MM.1S (cell line): ENCODE data around the gene SDCBP2.

Experiments used
- DNase-seq: peaks from one replicate; pipeline ENCODE4 v3.0.0-alpha.2; 2015
- H2AFZ ChIP-seq: fragments of 300-600 bp; sonication (generic); 2 replicates; pipeline ENCODE4 v1.6.0; 2016; ENCODE audit warnings: antibody characterized with exemption, low read length
- H3F3A ChIP-seq: fragments of 300-600 bp; sonication (generic); 2 replicates; pipeline ENCODE4 v1.6.1; 2016; ENCODE audit warnings: mild to moderate bottlenecking, antibody characterized with exemption, low read length, moderate library complexity, mixed read lengths; ENCODE audit not compliant: insufficient read depth
- H3K27ac ChIP-seq: fragments of 300-600 bp; sonication (generic); 2 replicates; pipeline ENCODE4 v1.5.1; 2016; ENCODE audit warnings: mild to moderate bottlenecking, low read length
- H3K27me3 ChIP-seq: fragments of 300-600 bp; sonication (generic); replicated peaks from 2 replicates; pipeline ENCODE4 v1.6.0; 2016; ENCODE audit warnings: low read length; ENCODE audit not compliant: insufficient read depth
- H3K36me3 ChIP-seq: fragments of 300-600 bp; sonication (generic); replicated peaks from 2 replicates; pipeline ENCODE4 v1.6.1; 2016; ENCODE audit warnings: mild to moderate bottlenecking, low read length, mixed read lengths; ENCODE audit not compliant: insufficient read depth
- H3K4me1 ChIP-seq: fragments of 300-600 bp; sonication (generic); 2 replicates; pipeline ENCODE4 v1.6.1; 2016; ENCODE audit warnings: low read length, mixed read lengths
- H3K4me2 ChIP-seq: fragments of 300-600 bp; sonication (generic); 2 replicates; pipeline ENCODE4 v1.6.0; 2016; ENCODE audit warnings: low read depth, low read length
- H3K4me3 ChIP-seq: fragments of 300-600 bp; sonication (generic); 2 replicates; pipeline ENCODE4 v1.5.1; 2016; ENCODE audit warnings: low read length, mixed read lengths
- H3K79me2 ChIP-seq: fragments of 300-600 bp; sonication (generic); 2 replicates; pipeline ENCODE4 v1.6.1; 2016; ENCODE audit warnings: mixed run types, low read length, mixed read lengths
- H3K9ac ChIP-seq: fragments of 300-600 bp; sonication (generic); 2 replicates; pipeline ENCODE4 v1.6.1; 2016; ENCODE audit warnings: low read length, mixed read lengths
- H3K9me2 ChIP-seq: fragments of 300-600 bp; sonication (generic); replicated peaks from 2 replicates; pipeline ENCODE4 v1.6.1; 2016; ENCODE audit warnings: mild to moderate bottlenecking, low read length, mixed read lengths; ENCODE audit not compliant: insufficient read depth
- H3K9me3 ChIP-seq: fragments of 300-600 bp; sonication (generic); replicated peaks from 2 replicates; pipeline ENCODE4 v1.6.1; 2016; ENCODE audit warnings: mild to moderate bottlenecking, low read length, mixed read lengths; ENCODE audit not compliant: insufficient read depth
- H4K20me1 ChIP-seq: fragments of 300-600 bp; sonication (generic); 2 replicates; pipeline ENCODE4 v1.6.1; 2016; ENCODE audit warnings: mild to moderate bottlenecking, low read length, moderate library complexity, mixed read lengths; ENCODE audit not compliant: insufficient read depth
- EZH2 ChIP-seq: fragments of 300-600 bp; sonication (generic); optimal IDR thresholded peaks from 2 replicates; pipeline ENCODE3; 2017; ENCODE audit warnings: low read depth, mild to moderate bottlenecking, antibody characterized with exemption, low read length, mixed read lengths
- EZH2phosphoT487 ChIP-seq: fragments of 300-600 bp; sonication (generic); IDR thresholded peaks from 2 replicates; pipeline ENCODE4 v1.6.1; 2018; ENCODE audit warnings: antibody characterized with exemption, low read length
- TF ChIP-seq, protein P1 (sequence below): fragments of 300-600 bp; sonication (generic); IDR thresholded peaks from 2 replicates; pipeline ENCODE4 v1.5.1; 2016; ENCODE audit warnings: antibody characterized with exemption, low read length, mixed read lengths

Gene SDCBP2

DNA sequence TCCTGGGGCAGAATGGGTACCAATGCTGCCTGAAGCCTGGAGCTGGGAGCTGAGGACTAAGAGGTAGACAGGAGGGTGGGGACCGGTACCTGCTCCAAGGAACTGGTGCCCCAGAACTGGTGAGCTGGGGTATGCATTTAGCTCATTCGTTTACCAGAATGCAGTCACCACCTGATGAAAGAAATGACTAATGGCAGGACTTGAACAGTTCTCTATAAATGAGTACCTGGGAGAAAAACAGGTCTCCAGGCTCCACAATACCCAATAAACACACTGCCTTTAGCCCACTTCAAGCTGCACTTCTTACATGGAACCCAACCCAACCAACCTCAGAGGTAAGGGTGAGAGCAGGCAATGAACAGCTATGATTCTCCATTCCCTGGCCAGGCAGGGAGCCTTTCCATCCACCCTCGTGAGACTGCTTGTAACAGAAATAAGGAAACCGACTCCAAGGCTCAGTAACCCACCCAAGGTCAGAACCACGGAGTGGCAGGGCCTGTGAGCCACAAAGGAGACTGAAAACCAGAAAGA is 48.5 kb upstream of the SDCBP2 start:
- no peak for DNase-seq
- H3K36me3 ChIP-seq = no peaks in the 10 kb centered on the region; the same call in 1 of the 2 replicates
- no peak overlapping the region for H3K27ac ChIP-seq
- H3K4me3 ChIP-seq = no peak overlapping the region
- no peak overlapping the region for H3K4me2 ChIP-seq
- TF ChIP-seq EZH2 (no peak), EZH2phosphoT487 (no peak)
- TF ChIP-seq, protein P1, sequence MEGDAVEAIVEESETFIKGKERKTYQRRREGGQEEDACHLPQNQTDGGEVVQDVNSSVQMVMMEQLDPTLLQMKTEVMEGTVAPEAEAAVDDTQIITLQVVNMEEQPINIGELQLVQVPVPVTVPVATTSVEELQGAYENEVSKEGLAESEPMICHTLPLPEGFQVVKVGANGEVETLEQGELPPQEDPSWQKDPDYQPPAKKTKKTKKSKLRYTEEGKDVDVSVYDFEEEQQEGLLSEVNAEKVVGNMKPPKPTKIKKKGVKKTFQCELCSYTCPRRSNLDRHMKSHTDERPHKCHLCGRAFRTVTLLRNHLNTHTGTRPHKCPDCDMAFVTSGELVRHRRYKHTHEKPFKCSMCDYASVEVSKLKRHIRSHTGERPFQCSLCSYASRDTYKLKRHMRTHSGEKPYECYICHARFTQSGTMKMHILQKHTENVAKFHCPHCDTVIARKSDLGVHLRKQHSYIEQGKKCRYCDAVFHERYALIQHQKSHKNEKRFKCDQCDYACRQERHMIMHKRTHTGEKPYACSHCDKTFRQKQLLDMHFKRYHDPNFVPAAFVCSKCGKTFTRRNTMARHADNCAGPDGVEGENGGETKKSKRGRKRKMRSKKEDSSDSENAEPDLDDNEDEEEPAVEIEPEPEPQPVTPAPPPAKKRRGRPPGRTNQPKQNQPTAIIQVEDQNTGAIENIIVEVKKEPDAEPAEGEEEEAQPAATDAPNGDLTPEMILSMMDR = no peak
- H3K9ac ChIP-seq = no peak overlapping the region
- H3K9me3 ChIP-seq = no peaks in the 10 kb centered on the region
- no peak overlapping the region for H2AFZ ChIP-seq
- H3K27me3 ChIP-seq = no peaks in the 10 kb centered on the region
- H4K20me1 ChIP-seq = peaks cover 50% of the 10 kb centered on the region
- H3K4me1 ChIP-seq = no peaks in the 10 kb centered on the region
- H3K9me2 ChIP-seq = no peaks in the 10 kb centered on the region
- H3K79me2 ChIP-seq = peaks cover 87% of the 10 kb centered on the region
- no peaks in the 10 kb centered on the region for H3F3A ChIP-seq

DNA sequence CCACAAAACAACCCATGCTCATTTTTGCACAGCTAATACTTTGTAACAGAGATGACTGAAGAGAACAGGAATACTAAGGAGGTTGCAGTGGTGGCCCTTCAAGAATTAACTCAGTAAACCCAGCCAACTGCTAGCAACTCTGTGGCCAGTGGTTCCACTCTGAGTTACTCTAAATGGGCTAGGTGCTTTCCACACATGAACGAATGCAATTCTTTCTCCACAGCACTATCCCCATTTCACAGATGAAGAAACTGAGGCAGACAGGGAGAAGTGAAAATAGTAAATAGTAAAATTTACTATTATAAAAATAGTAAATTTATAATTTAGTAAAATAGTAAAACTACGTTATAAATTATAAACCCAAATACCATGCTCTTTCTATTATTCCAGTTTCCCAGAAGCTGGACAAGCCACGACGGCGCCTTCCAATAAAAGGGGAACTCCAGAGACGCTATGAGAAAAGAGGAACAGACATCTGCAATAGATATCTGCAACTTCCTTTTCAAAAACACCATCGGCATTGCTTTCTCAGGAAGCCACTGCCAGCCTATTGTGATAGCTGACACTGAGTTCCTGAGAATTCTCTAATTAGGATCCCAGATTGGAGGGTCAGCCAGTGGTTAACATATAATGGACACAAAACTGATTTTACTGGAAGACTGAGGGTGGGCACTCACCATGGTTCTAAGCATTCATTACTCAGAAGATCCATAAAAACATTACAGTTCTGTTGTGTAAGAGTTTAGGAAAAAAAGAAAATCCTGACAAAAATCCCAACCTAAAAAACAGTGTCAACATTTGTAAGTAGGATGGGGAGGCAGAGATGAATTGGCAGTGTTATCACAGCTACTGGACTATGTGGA is 47.7 kb upstream of the SDCBP2 start:
- no peaks in the 10 kb centered on the region for H3K27me3 ChIP-seq
- H3K4me3 ChIP-seq = no peak overlapping the region
- no peaks in the 10 kb centered on the region for H3K9me3 ChIP-seq
- no peak overlapping the region for H3K27ac ChIP-seq
- H2AFZ ChIP-seq = no peak overlapping the region
- no peaks in the 10 kb centered on the region for H3K4me1 ChIP-seq
- peaks cover 83% of the 10 kb centered on the region for H3K79me2 ChIP-seq
- no peak for DNase-seq
- H3K9me2 ChIP-seq = no peaks in the 10 kb centered on the region
- H3K4me2 ChIP-seq = no peak overlapping the region
- peaks cover 43% of the 10 kb centered on the region for H4K20me1 ChIP-seq
- no peaks in the 10 kb centered on the region for H3F3A ChIP-seq
- no peak overlapping the region for H3K9ac ChIP-seq
- TF ChIP-seq EZH2phosphoT487 (no peak), EZH2 (no peak)
- TF ChIP-seq, protein P1 = no peak
- no peaks in the 10 kb centered on the region; the same call in 1 of the 2 replicates for H3K36me3 ChIP-seq

DNA sequence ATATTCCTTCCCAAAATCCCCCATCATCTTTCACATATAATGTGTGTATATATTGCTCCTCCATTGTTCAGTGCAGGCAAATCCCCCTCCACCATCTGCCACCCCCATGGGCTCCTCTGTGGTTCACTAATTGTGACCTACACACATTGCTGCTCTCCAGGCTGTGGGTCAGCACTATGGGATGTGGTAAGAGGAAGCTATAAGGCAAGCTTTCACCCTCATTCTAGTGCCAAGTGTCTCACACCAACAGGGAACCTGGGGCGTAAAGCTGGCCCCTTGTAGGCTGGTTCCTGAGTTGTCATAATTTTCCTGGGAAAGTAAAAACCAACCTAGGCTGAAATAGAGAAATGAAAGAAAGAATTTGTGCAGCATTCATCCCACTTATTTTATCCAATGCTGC is 47.1 kb upstream of the SDCBP2 start:
- no peaks in the 10 kb centered on the region for H3K36me3 ChIP-seq
- H4K20me1 ChIP-seq = peaks cover 37% of the 10 kb centered on the region
- no peak overlapping the region for H3K27ac ChIP-seq
- no peak for DNase-seq
- no peak overlapping the region for H3K4me3 ChIP-seq
- no peak overlapping the region for H3K9ac ChIP-seq
- no peaks in the 10 kb centered on the region for H3F3A ChIP-seq
- H3K79me2 ChIP-seq = peaks cover 77% of the 10 kb centered on the region
- TF ChIP-seq EZH2phosphoT487 = no peak
- TF ChIP-seq, protein P1 = no peak
- no peak for TF ChIP-seq EZH2
- H3K9me2 ChIP-seq = no peaks in the 10 kb centered on the region
- no peaks in the 10 kb centered on the region for H3K9me3 ChIP-seq
- H3K4me2 ChIP-seq = no peak overlapping the region
- no peaks in the 10 kb centered on the region for H3K27me3 ChIP-seq
- no peaks in the 10 kb centered on the region for H3K4me1 ChIP-seq
- H2AFZ ChIP-seq = no peak overlapping the region
